ENCODE data around the gene USP40.

Gene USP40

DNA sequence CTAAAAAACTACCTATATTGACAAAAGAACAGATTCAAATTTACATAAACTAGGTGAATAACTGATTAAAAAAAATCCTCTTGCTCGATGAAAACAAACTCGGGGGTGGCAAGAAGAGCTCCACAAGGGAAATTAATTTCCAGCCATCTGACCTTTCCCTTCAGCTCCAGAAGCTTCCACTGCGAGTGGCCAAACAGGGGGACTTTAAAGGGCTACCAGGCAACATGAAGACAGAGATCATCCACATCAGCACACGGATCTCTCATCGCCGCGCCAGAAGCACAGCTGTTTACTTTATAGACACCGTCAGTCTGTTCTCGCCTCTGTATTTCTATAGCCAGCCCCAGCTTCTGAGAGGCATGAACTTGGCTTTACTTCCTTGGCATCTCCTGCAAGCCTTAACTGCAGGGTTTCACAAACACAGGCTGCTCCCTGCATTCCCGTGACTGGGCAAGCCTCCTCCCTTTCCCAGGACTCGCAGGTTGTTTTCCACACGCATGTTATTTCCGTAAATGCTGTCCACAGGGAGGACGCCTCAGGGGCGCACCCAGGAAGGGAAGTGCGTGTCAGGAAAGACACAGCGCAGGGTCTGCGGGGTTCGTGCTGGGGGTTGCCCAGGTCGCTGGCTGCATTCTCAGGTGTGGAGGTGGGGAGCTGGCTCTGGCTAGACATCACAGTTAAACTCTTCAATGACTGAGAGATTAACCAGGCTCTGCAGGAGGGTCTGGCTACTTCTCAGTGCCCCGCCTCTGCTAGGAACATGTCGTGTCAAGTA lies 85.0 kb downstream of the USP40 start:
- Mint-ChIP-seq H3K27me3 (no peaks in the 10 kb centered on the region), H3K4me3 (no peak overlapping the region), H3K27ac (no peak overlapping the region), H3K36me3 (ENCODE audit: low read depth) (peaks cover 100% of the 10 kb centered on the region), H3K4me1 (ENCODE audit: low read depth) (no peaks in the 10 kb centered on the region), H3K9me3 (no peaks in the 10 kb centered on the region)
- intact Hi-C loops (cut with micrococcal nuclease): no loop called here

DNA sequence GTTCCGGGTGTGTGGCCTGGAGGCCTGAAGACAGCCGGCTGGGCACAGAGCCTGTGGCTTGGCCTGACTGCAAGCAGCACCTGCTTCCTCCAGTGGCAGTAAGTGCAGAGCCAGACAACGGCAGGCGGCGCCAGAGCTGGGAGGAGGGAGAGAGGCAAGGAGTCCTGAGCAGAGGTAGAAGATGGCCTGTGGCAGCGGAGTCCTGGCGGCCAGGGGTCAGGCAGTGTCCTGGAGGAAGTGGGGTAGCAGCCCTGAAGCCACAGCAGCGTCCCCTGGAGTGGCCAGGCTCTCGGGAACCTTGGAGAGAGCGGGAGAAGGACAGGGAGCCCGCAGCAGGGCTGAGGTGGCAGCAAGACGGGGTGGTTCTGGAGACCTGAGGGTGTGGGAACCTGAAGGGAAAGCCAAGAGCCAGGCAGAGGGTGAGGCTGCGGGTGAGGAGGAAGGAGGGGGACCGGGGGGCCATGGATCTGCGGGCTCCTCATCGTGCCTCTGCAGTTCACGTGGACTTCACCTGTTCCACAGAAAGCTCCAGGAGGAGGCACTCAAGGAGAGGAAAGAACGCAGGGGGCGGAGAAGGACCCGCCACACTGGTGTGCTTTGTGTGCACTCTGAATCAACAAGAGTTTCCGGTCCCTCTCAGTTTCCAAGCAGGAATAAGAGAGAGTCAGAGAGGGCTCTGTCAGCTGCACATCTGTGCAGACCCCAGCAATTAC lies 85.9 kb downstream of the USP40 start:
- intact Hi-C loops (cut with micrococcal nuclease): no loop called here
- Mint-ChIP-seq H3K4me1 (ENCODE audit: low read depth) (no peaks in the 10 kb centered on the region), H3K27ac (no peak overlapping the region), H3K27me3 (no peaks in the 10 kb centered on the region), H3K9me3 (no peaks in the 10 kb centered on the region), H3K36me3 (ENCODE audit: low read depth) (peaks cover 100% of the 10 kb centered on the region), H3K4me3 (no peak overlapping the region)

DNA sequence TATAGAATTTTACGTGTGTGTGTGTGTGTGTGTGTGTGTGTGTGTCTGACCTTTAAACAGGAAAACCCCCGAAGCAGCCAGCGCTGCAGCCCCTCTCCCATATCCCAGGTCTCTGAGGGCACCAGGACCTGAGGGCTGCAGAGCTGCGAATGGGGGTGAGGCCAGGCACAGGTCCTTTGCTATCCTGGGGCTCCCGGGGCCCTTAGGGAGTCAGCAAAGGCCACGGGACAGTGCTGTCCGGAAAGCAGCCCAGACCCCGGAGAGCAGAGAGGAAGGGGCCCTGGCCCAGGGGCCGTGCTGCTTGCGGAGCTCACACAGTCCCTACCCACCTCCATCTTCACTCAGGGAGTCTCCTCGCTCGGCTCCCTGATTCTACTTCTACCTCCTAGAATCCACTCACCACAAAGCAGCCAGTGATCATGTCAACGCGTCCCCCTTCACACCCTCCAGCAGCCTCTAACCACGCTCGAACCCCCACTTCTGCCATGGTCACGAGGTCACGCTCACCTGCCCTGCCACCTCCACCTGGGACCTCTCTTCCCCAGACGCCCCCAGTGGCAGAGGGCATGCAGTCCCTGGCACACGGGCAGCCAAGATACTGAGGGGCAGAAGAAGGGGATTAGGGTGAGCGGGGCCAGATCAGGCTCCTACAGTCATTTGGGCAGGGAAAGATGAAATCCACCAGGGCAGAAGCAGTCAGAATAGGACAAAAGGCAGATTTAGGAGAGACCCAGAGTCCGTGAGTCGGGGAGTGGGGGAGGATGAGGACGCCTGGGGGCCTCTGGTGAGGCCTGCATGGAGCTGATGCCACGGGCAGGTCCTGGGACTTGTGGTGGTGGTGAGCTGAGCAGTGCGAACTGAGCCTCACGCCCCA lies 86.7 kb downstream of the USP40 start:
- no peaks in the 10 kb centered on the region for H3K4me1 Mint-ChIP-seq (ENCODE audit: low read depth)
- H3K27me3 Mint-ChIP-seq: no peaks in the 10 kb centered on the region
- intact Hi-C loops (cut with micrococcal nuclease): no loop called here
- H3K9me3 Mint-ChIP-seq: no peaks in the 10 kb centered on the region
- peaks cover 99% of the 10 kb centered on the region for H3K36me3 Mint-ChIP-seq (ENCODE audit: low read depth)
- H3K27ac Mint-ChIP-seq: no peak overlapping the region
- H3K4me3 Mint-ChIP-seq: no peak overlapping the region

DNA sequence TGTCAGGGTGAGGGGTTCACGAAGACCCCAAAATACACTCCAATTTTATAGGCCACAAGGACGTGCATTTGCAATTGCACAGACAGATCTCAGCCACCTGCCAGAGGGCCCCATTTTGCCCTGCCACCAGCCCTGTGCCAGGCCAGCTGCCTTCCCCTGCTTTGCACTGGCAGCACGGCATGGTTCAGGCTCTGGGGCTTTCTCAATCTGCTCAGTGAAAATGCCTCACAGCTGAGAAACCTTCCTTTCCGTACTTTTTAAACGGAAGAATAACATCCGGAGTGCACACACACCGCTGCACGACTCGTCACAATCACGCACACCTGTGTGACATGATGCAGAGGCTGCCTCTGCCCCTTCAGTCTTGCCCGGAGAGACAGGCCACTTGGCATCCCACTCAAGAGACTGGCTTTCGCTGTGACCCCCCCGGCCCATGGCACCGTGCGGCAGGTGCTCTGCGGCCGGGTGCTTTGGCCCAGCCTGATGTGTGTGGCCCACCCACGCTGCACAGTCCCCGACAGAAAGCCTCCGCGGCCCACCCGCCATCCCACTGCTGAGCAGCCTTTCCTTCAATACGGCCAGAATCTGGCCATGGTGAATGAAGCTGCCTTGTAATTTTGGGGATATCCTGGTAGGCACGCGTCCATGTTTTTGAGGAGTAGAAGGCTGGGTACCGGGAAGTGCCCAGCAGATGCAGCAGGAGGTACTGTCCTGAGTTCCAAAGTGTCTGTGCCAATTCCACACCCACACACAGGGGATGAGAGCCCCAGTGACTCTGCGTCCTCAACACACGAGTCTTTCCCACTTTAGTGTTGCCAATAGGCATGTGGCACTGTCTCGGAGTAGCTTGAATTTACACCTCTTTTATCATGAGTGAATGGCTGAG lies 88.8 kb downstream of the USP40 start:
- H3K4me3 Mint-ChIP-seq: no peak overlapping the region
- intact Hi-C loops (cut with micrococcal nuclease): no loop called here
- no peaks in the 10 kb centered on the region for H3K27me3 Mint-ChIP-seq
- no peaks in the 10 kb centered on the region for H3K9me3 Mint-ChIP-seq
- no peak overlapping the region for H3K27ac Mint-ChIP-seq
- H3K36me3 Mint-ChIP-seq (ENCODE audit: low read depth): peaks cover 94% of the 10 kb centered on the region
- no peaks in the 10 kb centered on the region for H3K4me1 Mint-ChIP-seq (ENCODE audit: low read depth)

DNA sequence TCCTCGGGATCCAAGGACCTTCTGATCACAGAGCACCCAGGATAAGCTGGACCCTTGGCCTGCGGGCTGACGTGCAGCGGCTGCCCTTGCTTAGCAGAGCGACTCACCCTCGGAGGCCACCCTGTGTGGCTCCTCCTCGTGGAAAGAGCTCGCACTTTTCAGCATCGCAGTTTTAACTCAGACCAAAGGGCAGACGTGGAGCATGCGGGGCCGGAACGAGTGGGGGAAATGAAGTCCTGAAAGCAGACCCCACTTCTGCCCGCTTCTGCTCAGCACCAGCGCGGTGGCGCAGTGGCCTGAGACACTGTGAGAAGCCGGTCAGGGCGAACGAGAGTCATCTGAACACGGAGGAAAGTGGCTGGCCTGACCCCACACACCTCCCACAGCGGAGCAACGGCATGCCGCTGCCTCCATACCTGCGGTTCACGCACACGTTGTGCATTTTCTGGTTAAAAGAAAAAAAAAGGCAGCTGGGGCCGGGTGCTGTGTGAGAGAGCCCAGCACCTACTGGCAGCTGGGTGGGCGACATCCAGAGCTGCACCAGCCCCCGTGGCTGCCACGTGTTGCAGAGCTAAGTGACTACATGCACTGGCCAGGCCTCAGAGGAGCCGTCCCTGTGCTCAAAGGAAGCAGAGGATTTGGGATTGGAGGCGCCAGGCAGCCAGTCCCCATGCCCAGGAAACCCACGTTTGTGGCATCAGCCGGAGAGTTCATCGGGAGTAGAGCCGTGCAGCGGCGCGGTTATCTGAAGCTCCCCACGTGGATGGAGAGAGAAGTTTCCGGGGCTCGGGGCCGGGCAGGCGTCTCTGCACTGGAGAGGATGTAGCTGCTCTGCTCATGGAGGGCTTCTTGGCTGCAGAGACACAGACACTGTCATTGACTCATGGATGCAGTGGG lies 89.7 kb downstream of the USP40 start:
- intact Hi-C loops (cut with micrococcal nuclease): no loop called here
- H3K27ac Mint-ChIP-seq: no peak overlapping the region
- H3K9me3 Mint-ChIP-seq: no peaks in the 10 kb centered on the region

DNA sequence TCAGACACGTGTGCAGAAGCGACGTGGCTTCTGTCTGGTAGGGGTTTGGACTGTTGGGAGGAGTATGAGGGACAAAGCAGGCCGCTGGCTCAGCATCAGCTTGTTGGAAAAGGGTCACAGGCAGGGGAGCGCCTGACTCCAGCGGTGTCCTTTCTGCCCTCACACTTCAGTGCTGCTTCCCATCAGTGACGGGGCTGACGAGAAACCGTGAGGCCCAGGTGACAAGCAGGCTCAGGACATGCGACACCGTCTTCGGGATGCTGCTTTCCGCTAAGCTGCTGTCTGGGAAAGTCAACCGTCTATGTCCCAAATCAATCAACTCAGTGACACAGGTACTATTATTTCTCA lies 90.5 kb downstream of the USP40 start:
- intact Hi-C loops (cut with micrococcal nuclease): no loop called here
- Mint-ChIP-seq H3K4me1 (ENCODE audit: low read depth) (no peaks in the 10 kb centered on the region), H3K9me3 (no peaks in the 10 kb centered on the region), H3K27me3 (no peaks in the 10 kb centered on the region), H3K4me3 (no peak overlapping the region), H3K27ac (no peak overlapping the region), H3K36me3 (ENCODE audit: low read depth) (peaks cover 90% of the 10 kb centered on the region)

More for the DNA sequence above, 89.7 kb downstream of the USP40 start:
- no peaks in the 10 kb centered on the region for H3K4me1 Mint-ChIP-seq (ENCODE audit: low read depth)
- peaks cover 94% of the 10 kb centered on the region for H3K36me3 Mint-ChIP-seq (ENCODE audit: low read depth)
- H3K4me3 Mint-ChIP-seq: no peak overlapping the region
- H3K27me3 Mint-ChIP-seq: no peaks in the 10 kb centered on the region

DNA sequence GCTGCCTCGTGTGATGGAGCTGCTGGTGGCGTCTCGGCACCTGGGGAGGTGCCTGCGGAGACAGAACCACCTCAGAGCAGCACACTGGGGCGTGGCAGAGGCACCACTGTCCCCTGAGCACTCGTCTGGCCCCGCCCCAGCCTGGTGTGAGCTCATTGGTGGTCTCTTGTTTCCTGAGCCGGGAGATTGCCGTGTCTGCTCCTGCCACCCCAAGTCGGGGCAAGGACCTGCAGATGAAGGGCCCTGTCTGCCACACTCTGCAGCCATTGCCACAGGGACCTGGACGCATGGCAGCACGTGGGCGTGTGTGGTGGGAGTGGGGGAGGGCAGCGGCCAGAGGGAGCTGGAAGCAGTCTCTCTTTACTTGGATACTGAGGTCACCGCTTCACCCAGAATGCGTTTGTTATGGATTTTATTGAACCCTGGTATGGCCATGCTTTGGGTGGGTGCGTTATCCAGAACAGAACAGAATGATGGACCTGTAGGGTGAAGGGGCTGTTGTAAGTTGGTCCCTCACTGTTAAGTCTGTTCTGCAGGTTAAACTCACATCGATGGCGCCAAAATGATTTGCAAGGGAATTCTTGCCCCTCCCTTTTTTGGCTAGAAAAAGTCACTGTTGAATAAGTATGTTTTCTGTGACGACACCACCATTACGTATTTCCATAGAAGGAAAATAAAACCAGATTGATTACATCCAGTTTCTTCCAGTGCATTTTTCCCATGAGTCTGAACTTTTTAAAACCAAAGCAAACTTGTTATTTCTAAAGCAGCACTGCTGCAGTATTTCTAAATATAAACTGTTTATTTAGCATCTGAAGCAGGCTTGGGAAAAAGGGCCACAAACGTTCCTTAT lies 92.0 kb downstream of the USP40 start:
- H3K36me3 Mint-ChIP-seq (ENCODE audit: low read depth): peaks cover 90% of the 10 kb centered on the region

DNA sequence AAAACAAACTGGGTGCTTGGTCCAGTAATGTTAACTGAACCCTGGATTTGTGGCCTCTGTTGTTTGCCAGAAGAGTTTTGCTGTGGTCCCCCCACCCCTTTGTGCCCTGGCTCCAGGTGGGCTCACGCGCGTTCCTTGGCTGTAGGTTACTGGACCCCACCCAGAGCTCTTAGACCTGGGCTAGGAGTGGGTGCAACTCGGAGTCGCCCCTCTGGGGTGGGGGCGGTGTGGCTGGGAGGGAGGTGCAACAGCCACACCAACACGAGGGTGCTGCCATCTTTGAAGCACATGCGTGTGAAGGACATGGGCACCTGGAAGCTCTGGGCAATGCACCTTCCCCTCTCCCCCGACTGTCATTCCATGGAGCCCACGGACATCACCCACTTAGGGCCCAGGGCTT lies 92.7 kb downstream of the USP40 start:
- Mint-ChIP-seq H3K36me3 (ENCODE audit: low read depth) (peaks cover 90% of the 10 kb centered on the region), H3K27me3 (no peaks in the 10 kb centered on the region), H3K4me1 (ENCODE audit: low read depth) (no peaks in the 10 kb centered on the region), H3K9me3 (no peaks in the 10 kb centered on the region), H3K4me3 (no peak overlapping the region), H3K27ac (no peak overlapping the region)
- intact Hi-C loops (cut with micrococcal nuclease): no loop called here

More for the DNA sequence above, 92.0 kb downstream of the USP40 start:
- Mint-ChIP-seq H3K27ac (no peak overlapping the region), H3K27me3 (no peaks in the 10 kb centered on the region), H3K4me1 (ENCODE audit: low read depth) (no peaks in the 10 kb centered on the region), H3K9me3 (no peaks in the 10 kb centered on the region), H3K4me3 (no peak overlapping the region)
- intact Hi-C loops (cut with micrococcal nuclease): no loop called here

DNA sequence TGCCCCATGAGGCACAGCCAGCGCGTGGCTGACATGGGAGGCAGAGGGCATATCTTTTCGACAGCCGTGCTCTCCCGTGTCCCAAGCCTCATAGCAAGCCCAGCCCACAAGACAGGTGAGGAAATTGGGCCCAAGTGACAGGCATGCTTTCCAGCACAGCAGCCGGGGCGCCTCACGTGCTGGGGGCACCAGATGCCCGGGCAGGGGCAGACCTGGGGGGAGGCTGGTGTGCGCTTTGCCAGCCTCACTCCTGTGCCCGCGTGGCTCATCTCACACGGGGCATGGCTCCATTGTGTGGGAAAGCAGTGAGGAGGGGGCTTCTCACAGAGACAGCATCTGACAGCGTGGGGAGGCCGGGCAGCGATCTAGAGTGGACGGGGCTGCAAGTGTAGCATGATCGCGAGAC lies 93.2 kb downstream of the USP40 start:
- Mint-ChIP-seq H3K4me1 (ENCODE audit: low read depth) (no peaks in the 10 kb centered on the region), H3K27me3 (no peaks in the 10 kb centered on the region), H3K27ac (no peak overlapping the region), H3K36me3 (ENCODE audit: low read depth) (peaks cover 90% of the 10 kb centered on the region), H3K4me3 (no peak overlapping the region), H3K9me3 (no peaks in the 10 kb centered on the region)
- intact Hi-C loops (cut with micrococcal nuclease): no loop called here

DNA sequence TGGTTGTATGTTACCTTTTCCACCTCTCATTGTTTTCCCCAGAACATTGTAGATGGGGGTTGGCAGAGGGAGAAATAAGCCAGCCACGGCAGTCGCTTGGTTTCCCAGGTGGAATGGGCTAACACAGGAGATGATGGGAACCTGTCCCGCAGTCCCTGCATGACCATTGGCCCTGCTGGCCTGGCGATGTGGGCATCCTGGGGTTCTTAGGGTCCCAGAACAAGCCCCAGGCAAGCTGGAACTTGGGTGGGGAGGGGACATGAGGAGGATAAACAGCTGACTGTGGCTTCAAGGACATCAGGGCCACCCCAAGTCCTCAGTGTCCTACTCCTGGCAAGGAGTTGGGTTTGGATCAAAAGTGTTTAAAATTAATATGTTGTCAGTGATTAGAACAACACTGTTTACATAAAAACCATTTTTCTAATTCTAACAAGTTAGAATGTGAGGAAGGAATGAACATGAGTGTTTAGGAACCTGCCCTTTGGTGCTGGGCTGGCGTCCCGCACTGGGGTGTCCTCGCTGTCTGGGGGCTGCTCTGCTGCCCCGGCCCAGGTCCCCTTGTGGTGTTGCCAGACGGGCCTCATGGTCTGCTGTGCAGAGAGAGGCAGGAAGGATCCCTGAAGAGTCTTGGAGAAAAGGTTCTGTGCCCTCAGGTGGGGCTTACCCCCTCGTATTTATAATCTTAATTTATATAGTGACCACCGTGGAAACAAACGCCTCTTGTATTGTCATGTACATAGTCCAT lies 95.1 kb downstream of the USP40 start:
- H3K9me3 Mint-ChIP-seq: no peaks in the 10 kb centered on the region
- intact Hi-C loops (cut with micrococcal nuclease): no loop called here
- H3K27me3 Mint-ChIP-seq: no peaks in the 10 kb centered on the region
- H3K4me1 Mint-ChIP-seq (ENCODE audit: low read depth): no peaks in the 10 kb centered on the region
- H3K4me3 Mint-ChIP-seq: no peak overlapping the region
- no peak overlapping the region for H3K27ac Mint-ChIP-seq
- peaks cover 90% of the 10 kb centered on the region for H3K36me3 Mint-ChIP-seq (ENCODE audit: low read depth)

DNA sequence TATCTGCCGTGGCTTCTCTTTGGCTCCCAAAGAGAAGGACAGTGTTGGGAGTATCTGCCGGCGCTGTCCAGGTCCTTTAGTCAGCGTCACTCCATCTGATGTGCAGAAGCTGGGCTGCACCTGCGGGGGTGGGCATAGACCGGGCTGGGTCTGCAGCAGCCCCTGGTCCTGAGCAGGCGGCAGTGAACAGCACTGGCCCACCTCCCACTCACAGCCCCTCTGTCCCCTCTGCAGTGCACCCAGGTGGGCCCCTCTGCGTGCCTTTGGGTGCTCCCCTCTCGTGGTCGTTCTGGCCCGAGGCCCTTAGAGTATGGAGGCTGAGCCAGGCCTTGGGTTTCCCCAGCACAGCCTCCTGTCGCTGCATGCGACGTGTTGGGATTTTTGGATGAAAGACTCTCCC lies 95.7 kb downstream of the USP40 start:
- Mint-ChIP-seq H3K27me3 (no peaks in the 10 kb centered on the region), H3K36me3 (ENCODE audit: low read depth) (peaks cover 88% of the 10 kb centered on the region), H3K4me3 (no peak overlapping the region), H3K27ac (no peak overlapping the region), H3K4me1 (ENCODE audit: low read depth) (no peaks in the 10 kb centered on the region), H3K9me3 (no peaks in the 10 kb centered on the region)
- intact Hi-C loops (cut with micrococcal nuclease): no loop called here
